ENCODE results near the gene SLC26A2.
"Not testable (repeated sequence)": the region's sequence is repeated elsewhere in the genome, so short reads cannot be mapped to it uniquely, and the experiment has no call there.

The SLC26A2 gene

DNA sequence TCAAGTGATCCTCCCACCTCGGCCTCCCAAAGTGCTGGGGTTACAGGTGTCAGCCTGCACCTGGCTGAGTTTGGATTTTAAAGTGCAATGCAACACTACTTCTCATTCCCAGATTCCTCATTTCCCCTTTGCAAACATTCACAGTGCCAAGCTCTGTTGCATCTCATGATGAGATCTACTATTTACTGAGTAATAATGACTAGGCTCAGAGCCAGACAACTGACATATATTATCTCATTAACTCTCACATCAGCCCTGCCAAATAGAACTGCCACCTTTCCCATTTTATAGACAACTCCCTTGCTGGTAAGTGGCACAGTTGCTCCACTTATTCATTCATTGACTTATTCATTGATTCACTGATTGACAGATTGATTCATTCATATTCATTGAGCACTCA, 22.9 kb upstream of the SLC26A2 start:
- peak; percentile 59 for DNase-seq

DNA sequence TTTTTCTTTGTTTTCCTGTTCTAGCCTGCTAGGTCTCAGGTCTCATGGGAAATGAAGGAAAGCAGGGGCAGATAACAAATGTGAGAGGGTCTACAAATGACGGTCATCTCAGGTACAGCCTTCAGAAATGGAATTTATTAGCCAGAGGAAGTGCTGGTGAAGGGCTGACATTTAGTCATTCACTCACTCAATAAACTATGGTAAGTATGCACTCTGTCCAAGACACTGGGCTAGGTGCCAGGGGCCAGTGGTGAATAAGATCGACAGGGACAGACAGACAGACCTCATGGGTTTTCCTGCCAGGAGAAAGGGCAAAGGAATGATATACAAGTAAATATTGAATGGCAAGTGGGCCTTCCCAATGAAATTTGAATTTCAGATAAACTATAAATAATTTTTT, 22.3 kb upstream of the SLC26A2 start:
- DNase-seq, result no peak

DNA sequence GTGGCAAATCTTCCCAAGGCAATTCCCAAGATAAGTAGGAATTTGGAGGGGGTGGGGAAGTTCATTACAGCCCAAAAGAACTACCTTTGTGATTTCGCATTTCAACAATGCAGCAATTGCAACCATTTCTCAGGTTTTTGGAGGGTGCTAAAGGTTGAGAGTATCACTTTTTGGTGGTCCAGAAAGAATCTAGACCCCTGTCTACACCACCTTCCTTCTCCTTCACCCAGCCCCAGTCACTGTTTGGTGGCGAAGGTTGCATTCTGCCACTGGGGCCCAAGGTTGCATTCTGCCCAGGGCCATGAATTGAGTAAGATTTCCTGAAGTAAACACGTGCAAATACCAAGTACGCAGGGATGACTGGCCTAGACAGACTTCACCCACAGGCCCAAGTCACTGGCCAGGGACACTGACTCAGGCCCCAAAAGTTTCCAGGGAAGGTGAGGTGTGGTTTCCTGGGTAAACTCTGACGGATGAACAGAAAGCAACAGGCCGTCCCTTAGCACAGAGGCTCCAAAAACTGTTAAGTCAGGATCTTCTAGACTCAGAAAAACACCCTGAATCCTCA, 21.7 kb upstream of the SLC26A2 start:
- no peak for DNase-seq

DNA sequence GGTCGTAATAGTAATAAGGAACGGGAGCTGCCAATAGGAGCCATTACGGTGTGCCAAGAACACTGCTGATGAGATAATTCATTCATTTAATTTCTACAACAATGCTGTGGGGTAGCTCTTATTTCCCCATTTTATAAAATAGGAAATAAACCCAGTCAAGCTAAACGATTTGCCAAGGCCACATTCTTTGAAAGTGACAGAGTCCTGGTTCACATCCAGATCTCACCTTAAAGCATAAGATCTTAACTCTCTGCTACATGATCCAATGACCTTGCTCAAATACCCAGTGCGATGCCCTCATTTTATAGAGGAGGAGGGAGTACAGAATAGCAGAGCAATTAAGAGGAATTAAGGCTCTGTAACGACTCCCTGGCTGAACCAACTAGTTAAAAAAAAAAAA, 21.0 kb upstream of the SLC26A2 start:
- no peak for DNase-seq

DNA sequence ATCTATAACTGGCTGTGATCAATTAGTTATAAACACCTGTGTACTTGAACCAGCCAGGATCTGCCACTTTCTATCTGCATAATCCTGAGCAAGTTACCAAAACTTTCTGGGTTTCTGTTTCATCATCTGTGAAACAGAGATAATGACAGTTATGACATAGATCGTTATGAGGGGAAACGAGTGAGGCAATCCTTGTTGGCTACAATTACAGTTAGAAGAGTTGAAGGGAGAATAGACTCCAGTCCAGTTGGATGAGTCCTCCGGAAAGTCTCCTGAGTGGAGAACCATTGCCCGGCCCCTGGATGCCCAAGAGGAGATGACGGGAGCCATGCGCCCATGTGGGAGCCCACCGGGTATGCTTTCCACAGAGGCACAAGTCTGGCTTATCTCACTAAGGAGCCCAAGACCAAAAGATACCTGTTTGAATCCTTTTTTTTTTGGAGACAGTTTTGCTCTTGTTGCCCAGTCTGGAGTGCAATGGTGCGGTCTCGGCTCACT, 20.4 kb upstream of the SLC26A2 start:
- no peak for DNase-seq

DNA sequence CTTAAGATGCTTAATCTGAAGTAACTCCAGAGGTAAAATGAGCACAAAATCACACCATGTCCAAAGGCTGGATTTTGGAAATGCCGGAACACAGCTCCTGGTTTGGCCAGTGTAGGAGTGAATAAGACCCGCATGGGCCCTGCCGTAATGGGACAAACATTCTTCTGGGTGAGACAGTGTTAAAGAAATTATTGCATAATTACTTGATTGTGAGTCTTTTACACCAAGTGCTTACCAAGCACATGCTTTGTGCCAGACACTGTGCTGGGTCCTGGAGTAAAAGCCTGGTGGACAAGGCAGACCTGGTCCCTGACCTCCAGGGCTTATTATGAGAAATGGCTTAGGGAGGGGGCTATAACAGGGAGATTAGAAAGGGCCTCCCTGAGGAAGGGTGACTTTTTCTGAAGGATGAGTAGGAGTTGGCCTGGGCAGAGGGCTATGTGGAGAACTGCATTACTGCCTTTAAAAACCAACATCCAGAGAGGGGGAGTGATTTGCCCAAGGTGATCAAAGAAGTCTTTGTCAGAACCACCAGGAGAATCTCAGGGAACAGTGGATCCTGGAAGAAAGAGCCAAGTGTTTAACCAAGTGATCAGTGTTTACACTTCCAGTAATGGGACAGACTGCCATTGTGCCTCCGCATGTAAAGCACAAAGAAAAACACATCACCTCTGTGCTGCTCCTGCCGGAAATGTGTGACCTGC, 19.5 kb upstream of the SLC26A2 start:
- DNase-seq, result no peak

DNA sequence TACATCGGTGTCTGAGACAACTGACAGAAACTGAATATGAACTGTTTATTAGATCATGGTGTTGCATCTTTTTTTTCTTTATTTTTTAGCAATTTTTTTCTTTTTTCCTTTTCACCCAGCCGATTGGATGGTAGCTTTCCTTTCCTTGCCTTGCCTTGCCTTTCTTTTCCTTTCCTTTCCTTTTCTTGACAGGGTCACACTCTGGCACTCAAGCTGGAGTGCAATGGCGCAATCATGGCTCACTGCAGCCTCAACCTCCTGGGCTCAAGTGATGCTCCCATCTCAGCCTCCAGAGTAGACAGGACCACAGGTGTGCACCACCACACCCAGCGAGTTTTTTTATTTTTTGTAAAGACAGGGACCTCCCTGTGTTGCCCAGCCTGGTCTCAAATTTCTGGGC, 18.8 kb upstream of the SLC26A2 start:
- DNase-seq, result no peak

DNA sequence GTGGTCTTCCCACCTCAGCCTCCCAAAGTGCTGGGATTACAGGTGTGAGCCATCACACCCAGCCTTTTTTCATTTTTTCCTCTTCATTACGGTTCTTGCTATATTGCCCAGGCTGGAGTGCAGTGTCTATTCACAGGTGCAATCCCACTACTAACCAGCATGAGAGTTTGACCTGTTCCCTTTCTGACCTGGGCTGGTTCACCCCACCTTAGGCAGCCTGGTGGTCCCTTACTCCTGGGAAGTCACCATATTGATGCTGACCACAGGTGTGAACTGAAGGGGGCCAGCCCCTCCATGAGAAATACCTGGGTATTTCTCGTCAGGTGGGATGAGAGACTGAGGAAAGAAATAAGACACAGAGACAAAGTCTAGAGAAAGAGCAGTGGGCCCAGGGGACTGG, 18.4 kb upstream of the SLC26A2 start:
- DNase-seq, result no peak

DNA sequence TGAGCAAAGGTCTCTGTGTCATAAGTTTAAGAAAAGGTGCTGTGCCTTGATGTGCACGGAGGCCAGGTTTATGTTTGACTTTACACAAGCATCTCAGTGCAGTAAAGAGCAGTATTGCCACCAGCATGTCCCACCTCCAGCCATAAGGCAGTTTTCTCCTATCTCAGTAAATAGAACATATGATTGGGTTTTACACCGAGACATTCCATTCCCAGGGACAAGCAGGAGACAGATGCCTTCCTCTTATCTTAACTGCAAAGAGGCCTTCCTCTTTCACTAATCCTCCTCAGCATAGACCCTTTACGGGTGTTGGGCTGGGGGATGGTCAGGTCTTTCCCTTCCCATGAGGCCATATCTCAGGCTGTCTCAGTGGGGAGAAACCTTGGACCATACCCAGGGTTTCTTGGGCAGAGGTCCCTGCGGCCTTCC, 17.8 kb upstream of the SLC26A2 start:
- DNase-seq, result not testable (repeated sequence)

DNA sequence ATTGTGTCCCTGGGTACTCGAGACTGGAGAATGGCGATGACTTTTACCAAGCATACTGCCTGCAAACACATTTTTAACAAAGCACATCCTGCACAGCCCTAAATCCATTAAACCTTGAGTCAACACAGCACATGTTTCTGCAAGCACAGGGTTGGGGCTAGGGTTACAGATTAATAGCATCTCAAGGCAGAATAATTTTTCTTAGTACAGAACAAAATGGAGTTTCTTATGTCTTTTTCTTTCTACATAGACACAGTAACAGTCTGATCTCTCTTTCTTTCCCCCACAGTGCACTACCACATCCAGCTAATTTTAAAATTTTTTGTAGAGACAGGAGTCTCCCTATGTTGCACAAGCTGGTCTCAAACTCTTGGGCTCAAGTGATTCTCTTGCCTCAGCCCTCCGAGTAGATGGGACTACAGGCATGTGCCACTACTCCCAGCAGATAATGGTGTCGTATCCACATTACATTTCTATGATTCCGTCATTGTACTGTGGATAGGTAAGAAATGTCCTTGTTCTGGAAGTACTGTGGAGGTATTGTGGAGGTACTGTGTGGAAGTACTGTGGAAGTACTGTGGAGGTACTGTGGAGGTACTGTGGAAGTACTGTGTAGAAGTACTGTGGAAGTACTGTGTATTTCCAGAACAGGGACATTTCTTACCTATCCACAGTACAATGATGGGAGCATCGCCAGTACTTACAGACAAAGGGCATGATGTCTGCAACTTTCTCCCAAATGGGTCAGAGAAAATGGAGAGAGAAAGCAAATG, 17.2 kb upstream of the SLC26A2 start:
- not testable (repeated sequence) for DNase-seq

DNA sequence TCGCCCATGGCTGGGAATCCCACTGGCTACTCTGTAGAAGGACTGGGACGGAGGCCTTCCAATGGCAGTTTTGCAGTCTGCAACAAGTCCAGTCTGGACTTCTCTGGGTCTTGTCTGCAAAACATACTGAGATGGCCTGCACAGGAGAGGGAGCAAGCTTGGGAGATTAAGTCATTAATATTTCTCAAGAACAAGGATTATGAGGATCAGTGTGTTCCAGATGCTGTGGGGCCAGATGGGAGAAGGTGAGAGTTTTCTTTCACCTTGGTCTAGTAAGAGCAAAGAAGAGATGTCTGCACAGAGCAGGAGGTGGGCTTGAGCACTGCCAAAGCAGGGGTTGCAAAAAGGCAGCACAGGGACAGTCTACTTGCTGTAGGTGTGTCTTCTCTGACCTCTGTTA, 15.9 kb upstream of the SLC26A2 start, which contains the start of gene PDE6A:
Gene PDE6A, minus strand, starts transcription at position 128 of the 400 bp plus-strand sequence. Its CDS starts 120 bp downstream, at position 8.
- no peak for DNase-seq

DNA sequence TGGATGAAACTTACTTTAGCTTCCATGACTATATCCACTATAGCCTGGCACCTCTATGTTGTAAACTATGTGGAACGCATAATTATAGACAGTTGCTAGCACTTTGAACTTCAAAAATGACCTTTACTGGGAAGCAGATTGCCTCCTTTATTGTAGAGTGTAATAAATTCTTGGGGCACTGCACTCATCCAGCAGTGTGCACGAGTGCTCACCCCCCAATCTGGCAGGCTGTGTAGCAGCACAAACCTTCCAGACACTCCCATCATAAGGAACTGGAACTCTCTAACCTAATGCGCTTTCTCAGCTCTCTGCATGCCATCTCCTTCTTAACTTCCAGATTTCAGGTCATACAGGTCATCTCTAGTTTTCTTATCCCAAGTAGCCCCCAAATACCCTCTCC, 14.4 kb upstream of the SLC26A2 start:
- no peak for DNase-seq

DNA sequence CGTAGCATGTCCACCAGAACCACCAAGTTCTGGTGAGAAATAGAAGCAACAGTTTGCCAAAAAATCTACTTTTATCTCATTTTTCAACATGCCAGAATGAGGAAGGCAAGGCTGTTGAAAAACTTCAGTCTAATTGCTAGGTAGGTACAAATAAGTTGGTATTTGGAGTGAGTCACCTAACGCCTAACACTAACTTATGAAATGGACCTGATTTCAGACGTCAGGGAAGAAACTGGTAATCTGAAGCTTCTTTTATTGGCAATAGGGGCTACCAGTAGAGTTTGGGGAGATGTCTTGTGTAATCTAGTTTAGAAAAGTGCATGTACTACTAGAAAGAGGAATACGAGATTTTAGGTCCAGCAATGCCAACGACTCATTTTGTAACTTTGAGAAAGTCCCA, 11.6 kb upstream of the SLC26A2 start:
- DNase-seq, result no peak

DNA sequence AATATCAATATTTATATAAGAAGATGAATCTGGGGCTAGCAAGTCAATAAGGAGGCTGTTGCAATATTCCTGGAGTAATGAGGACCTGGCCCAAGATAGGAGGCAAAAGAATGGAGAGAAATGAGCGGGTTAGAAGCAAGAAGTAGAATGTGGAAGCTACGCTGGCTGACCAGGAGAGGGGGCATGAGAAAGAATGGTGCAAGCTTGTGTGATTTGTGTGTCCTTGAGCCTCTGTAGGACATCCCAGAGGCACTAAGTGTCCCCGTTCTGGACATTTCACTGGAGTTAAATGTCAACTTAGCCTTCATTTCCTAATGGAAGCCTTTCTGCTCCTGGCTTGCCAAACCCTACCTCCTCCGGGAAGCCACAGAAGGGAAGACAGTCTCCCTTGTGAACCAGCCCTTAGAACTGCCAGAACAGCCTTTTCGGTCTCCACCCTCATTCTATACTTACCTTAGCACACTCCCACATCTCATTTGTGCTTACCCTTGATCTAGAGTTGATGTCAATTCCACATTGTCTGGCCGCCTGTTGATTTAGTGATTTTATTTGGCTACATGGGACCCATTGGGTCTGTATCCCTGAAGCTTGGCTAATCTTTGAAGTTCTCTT, 9.3 kb upstream of the SLC26A2 start:
- no peak for DNase-seq

DNA sequence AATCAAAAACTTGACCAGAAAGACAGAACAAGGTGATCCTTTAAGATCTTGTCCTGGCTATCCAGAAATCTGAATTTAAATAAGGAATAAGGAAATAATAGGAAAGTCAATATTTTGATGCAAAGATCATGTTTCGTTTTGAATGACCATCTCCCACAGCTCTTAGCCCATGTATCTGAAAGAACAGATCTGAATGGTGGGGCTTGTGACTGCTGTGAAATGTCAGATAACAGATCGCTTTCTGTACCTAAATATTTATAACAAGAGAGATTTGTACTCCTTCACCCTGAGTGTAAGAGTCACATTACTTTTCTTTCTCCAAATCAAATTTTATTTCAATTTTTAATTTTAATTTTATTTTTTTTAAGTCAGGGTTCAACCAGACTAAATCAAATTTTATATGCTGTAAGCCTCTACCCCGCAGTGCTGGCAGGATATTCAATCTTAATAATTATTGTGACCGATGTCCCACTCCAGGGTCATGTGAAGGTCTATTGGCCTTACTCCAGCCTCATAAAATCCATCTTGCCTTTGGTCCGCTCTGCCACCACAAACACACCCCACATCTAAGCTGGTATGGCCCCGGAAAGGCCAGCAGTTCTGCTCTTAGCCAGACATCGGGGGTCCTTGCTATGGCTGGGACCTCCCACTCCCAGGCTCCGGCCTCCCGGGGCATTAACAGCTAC, 7.0 kb upstream of the SLC26A2 start:
- no peak for DNase-seq

DNA sequence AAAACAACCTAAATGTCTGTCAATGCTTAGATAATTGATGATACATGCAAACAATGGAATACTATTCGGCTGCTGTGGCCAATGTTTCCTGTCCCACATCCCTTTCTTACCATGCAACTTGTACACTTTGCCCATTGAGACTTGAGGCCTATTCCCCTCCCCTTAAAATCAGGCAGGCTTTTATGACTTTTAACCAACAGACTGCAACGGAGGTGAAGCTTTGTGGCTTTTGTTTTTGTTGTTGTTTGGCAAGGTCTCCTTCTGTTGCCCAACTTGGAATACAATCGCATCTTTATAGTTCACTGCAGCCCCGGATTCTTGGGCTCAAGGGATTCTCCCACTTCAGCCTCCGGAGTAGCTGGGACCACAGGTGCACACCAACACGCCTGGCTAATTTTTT, 5.8 kb upstream of the SLC26A2 start:
- DNase-seq, result no peak

DNA sequence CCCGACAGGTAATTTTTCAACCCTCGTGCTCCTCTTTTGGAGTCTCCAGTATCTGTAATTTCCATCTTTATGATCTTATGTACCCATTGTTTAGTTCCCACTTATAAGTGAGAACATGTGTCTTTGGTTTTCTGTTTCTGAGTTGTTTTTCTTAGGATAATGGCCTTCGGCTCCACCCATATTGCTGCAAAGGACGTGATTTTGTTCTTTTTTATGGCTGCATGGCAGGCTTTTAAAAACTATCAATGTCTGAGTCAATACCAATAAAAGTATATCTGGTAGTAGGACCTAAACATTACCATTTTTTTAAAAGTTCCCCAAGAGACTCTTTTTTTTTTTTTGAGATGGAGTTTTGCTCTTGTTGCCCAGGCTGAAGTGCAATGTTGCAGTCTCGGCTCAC, 3.9 kb upstream of the SLC26A2 start:
- DNase-seq, result no peak

DNA sequence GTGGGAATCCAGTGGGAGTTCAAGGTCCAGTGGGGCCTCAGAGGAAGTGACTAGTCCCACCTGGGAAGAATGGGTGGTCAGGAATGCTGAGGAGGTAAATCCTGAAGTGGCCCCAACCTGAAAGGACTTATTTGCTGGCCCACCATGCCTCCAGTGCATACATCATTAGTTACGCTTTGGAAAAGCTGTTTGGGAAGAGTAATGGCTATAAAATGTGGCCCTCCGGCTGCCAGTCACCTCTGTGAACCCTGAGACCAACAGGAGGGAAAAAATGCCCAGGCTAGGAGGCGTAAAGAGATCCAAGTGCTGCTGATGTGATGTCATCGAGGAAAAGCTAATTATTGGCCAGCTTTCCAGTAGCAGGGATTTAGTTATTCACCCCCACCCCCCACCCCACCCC, 2.7 kb upstream of the SLC26A2 start:
- no peak for DNase-seq

DNA sequence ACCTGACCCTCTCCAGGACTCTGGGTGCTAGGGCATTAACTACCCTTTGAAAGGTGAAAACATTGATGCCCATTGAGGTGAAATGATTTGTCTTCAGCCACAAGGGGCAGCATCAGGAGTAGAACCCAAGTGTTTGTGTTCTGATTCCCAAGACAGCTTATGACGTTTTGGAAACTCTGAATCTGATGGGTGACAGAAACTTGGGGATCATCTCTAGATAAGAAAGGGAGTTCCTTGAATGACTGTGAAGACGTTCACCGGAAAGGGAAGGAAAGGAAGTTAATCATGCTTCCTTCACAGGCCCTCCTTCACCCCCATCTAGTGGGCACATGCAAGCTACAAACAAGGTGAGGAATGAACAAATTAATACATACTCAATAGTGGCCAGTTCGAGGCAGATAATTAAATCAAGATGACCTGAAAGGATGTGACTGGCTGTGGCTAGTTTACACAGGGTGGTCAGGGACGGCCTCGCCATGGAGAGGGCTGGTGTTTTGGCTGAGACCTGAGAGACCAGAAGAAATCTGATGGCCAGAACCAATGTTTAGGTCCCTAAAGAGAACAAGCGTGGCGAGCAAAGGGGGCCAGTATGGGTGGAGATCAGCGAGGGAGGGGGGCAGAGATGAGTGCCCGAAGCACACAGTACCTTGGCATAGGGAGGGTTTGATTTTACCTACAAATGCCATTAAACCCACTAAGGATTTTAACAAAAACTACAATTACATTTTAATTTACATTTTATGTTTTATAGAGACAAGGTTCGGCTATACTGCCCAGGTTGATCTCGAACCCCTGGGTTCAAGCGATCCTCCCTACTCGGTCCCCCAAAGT, 937 bp upstream of the SLC26A2 start:
- no peak for DNase-seq

DNA sequence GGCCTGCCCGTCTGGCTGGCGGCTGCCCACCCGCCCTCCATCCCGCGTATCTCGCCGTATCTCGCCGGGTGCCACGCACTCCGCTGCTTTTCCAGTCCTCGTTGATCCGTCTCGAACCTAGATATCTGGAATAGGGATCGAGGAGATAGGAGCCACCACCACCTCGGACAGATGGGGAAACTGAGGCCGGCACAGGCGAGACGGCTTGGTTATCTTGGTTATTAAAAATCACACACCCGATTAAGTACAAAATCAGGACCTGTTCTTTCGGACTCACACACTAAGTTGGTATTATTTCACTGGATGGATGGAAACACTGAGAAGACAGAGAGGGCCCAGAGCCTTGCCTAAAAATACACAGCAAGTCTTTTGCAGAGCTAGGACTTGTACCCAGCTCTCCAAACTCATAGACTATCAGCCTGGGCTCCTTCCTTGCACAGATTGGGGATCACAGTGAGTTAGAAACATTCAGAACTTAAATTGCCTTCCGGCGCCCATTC, 678 bp downstream of the SLC26A2 start:
- no peak for DNase-seq

DNA sequence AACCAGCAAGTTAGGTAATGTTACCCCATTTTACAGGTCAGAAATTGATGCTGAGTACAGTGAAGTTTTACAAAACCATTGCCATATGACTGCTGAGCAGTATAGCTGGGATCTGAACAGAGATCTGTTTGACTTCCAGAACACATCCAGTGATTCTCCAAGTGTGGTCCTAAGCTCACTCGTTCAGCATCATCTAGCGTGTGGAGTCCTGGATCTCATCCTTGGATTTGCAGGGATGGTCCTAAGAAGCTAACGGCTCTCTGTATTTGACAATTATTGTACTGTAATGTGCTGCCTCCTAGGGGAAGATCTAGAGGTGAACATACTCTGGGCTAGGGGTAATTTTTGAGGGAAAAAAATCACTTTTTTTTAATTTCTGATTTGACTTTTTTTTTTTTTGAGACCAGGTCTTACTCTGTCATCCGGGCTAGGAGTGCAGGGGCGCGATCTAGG, 1.4 kb downstream of the SLC26A2 start:
- DNase-seq, result peak; percentile 66
